Right atrium auricular region (tissue), 2 donors: ENCODE results near the gene ABLIM3. TPM values are rescaled to one million over a fixed set of nuclear protein-coding genes. Genes with fewer than 3 reads are reported as not detected.
"Not testable (repeated sequence)": the region's sequence is repeated elsewhere in the genome, so short reads cannot be mapped to it uniquely, and the experiment has no call there.

Source experiments
- DNase-seq: peaks from one replicate; pipeline ENCODE4 v3.0.0-alpha.2; 2019; ENCODE audit warnings: low spot score
- H3K27ac ChIP-seq, 2 donors: fragments of 200-600 bp; sonication (generic); 1 replicate in 1 of 2; 2 replicates in 1 of 2; pipeline ENCODE4 v1.5.1; 2016 to 2019
- H3K27me3 ChIP-seq, 2 donors: fragments of 200-600 bp; sonication (generic); one replicate each; pipeline versions ENCODE4 v1.5.1 to v1.6.0; 2017 to 2019
- H3K36me3 ChIP-seq: fragments of 200-600 bp; sonication (generic); one replicate; pipeline ENCODE4 v1.5.1; 2016
- H3K4me1 ChIP-seq, 2 donors: fragments of 200-600 bp; sonication (generic); one replicate each; pipeline versions ENCODE4 v1.5.1 to v1.6.0; 2017 to 2019
- H3K4me3 ChIP-seq, 2 donors: fragments of 200-600 bp; sonication (generic); 1 replicate in 1 of 2; 2 replicates in 1 of 2; pipeline ENCODE4 v1.5.1; 2017 to 2019; ENCODE audit warnings: mild to moderate bottlenecking in 1 of 2, moderate library complexity in 1 of 2
- H3K9me3 ChIP-seq, 2 donors: fragments of 200-600 bp; sonication (generic); one replicate each; pipeline ENCODE4 v1.5.1; 2019
- total RNA-seq, 2 donors: library from RNA; depleted of rRNA; stranded (reverse); fragments of >200 nt; gene quantifications; one replicate each; pipeline ENCODE4 v1.1.0, GENCODE V29; 2016
- TF ChIP-seq, protein P1 (sequence below), 2 donors: fragments of 200-600 bp; sonication (generic); IDR thresholded peaks; one replicate each; pipeline ENCODE4 v1.5.1; 2019; ENCODE audit warnings: antibody characterized with exemption in 2 of 2

ABLIM3 gene
- total RNA-seq, 2 donors from 2014 or later = 109 to 145 TPM

- Histone ChIP-seq H3K4me1 (peaks cover 0 to 31% of the 10 kb centered on the region in 2 donors), H3K27ac (peak overlapping the region in 1 of 2 donors; percentile 1), H3K4me3 (no peak overlapping the region), H3K27me3 (no peaks in the 10 kb centered on the region), H3K36me3 (peaks cover 17% of the 10 kb centered on the region), H3K9me3 (no peaks in the 10 kb centered on the region)
- TF ChIP-seq, protein P1, sequence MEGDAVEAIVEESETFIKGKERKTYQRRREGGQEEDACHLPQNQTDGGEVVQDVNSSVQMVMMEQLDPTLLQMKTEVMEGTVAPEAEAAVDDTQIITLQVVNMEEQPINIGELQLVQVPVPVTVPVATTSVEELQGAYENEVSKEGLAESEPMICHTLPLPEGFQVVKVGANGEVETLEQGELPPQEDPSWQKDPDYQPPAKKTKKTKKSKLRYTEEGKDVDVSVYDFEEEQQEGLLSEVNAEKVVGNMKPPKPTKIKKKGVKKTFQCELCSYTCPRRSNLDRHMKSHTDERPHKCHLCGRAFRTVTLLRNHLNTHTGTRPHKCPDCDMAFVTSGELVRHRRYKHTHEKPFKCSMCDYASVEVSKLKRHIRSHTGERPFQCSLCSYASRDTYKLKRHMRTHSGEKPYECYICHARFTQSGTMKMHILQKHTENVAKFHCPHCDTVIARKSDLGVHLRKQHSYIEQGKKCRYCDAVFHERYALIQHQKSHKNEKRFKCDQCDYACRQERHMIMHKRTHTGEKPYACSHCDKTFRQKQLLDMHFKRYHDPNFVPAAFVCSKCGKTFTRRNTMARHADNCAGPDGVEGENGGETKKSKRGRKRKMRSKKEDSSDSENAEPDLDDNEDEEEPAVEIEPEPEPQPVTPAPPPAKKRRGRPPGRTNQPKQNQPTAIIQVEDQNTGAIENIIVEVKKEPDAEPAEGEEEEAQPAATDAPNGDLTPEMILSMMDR (IDR thresholded peaks at IDR 0.05) = no peak
- DNase-seq = no peak
Measured at GRCh38 chr5:149182241-149182640, 40.9 kb downstream of the ABLIM3 start.

DNA sequence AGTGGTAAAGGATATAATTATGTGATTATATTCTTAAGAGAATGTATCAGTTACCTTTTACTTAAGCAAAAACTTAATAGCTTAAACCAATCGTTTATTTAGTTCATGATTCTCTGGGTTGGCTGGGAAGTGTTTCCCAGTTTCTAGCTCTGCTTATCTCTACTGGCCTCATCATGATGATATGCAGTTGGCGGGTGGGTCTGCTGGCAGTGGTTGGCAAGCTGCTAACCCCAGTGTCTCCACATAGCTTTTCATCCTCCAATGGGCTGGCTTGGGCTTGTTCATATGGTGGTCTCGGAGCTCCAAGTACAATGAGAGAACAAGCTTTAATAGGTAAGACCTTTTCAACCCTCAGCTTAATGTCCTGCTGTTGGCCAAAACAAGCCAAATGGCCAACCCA, 43.8 kb downstream of the ABLIM3 start:
- DNase-seq = no peak
- TF ChIP-seq, protein P1 (IDR thresholded peaks at IDR 0.05) = no peak
- H3K4me1 ChIP-seq = peaks cover 0 to 29% of the 10 kb centered on the region in 2 donors
- H3K36me3 ChIP-seq = peaks cover 17% of the 10 kb centered on the region
- H3K4me3 ChIP-seq = no peak overlapping the region
- H3K9me3 ChIP-seq = no peaks in the 10 kb centered on the region
- peak overlapping the region; percentile 63 to 79 for H3K27ac ChIP-seq
- H3K27me3 ChIP-seq = no peaks in the 10 kb centered on the region

GRCh38 chr5:149186506-149186905, 45.2 kb downstream of the ABLIM3 start:
- DNase-seq = no peak
- H3K9me3 ChIP-seq = no peaks in the 10 kb centered on the region
- peak overlapping the region in 1 of 2 donors; percentile 79 for H3K27ac ChIP-seq
- peaks cover 0 to 31% of the 10 kb centered on the region in 2 donors for H3K4me1 ChIP-seq
- H3K27me3 ChIP-seq = no peaks in the 10 kb centered on the region
- H3K36me3 ChIP-seq = peaks cover 17% of the 10 kb centered on the region
- H3K4me3 ChIP-seq = no peak overlapping the region
- TF ChIP-seq, protein P1 (IDR thresholded peaks at IDR 0.05) = no peak

DNA sequence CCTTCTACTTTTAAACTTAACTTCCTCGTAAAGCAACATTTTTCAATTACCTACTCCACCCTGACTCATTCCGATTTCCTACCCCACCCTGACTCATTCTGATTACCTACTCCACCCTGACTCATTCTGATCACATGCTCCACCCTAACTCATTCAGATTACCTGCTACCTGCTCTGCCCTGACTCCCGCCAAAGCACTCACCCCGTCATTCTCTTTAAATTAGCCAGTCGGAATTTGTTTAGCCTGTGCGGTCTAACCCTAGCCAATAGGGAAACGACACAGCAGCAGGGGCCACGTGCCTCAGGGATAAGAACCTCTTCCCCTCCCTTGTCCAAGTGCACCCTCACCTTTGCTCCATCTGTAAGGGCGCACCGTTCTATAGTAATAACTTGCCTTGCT, 46.3 kb downstream of the ABLIM3 start:
- peaks cover 17% of the 10 kb centered on the region for H3K36me3 ChIP-seq
- DNase-seq, H3K27ac ChIP-seq, H3K9me3 ChIP-seq, H3K27me3 ChIP-seq, H3K4me3 ChIP-seq: not testable (repeated sequence)
- H3K4me1 ChIP-seq = peaks cover 0 to 27% of the 10 kb centered on the region in 2 donors

DNA sequence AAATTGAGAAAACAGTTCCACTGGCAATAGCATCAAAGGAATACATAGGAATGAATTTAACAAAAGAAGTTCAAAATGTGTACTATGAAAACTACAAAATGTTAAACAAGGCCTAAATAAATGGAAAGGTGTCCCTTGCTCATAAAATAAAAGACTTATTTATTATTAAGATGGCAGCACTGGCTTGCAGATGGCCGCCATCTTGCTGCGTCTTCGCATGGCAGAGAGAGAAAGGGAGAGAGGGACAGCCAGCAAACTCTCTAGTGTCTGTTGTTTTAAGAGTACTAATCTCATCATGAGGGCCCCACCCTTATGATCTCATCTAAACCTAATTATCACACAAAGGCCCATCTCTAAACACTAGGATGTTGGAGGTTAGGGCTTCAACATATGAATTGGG, 47.1 kb downstream of the ABLIM3 start:
- no peak for DNase-seq
- Histone ChIP-seq H3K9me3 (no peaks in the 10 kb centered on the region), H3K27ac (no peak overlapping the region), H3K4me1 (peaks cover 0 to 27% of the 10 kb centered on the region in 2 donors), H3K36me3 (peaks cover 15% of the 10 kb centered on the region), H3K27me3 (no peaks in the 10 kb centered on the region), H3K4me3 (no peak overlapping the region)
- TF ChIP-seq, protein P1 (IDR thresholded peaks at IDR 0.05) = no peak

GRCh38 chr5:149195337-149195887, 54.1 kb downstream of the ABLIM3 start:
- H3K36me3 ChIP-seq = peaks cover 24% of the 10 kb centered on the region
- TF ChIP-seq, protein P1 (IDR thresholded peaks at IDR 0.05) = no peak
- no peaks in the 10 kb centered on the region for H3K27me3 ChIP-seq
- H3K4me3 ChIP-seq = no peak overlapping the region
- peak overlapping the region; percentile 77 for H3K27ac ChIP-seq
- H3K4me1 ChIP-seq = peaks cover 0 to 38% of the 10 kb centered on the region in 2 donors
- DNase-seq = peak; percentile 60
- no peaks in the 10 kb centered on the region for H3K9me3 ChIP-seq
